Ascending aorta (tissue), 2 donors: ENCODE measurements around the gene RAB5A. TPM values are rescaled to one million over a fixed set of nuclear protein-coding genes. Genes with fewer than 3 reads are reported as not detected.

ENCODE experiments used
- DNase-seq, 2 donors: peaks; one replicate each; pipeline ENCODE4 v3.0.0-alpha.2; 2019; ENCODE audit warnings: low spot score in 2 of 2
- H3K27ac ChIP-seq, 2 donors: fragments of 200-600 bp; sonication (generic); one replicate each; pipeline ENCODE4 v1.5.1; 2016 to 2017; ENCODE audit warnings: mild to moderate bottlenecking in 1 of 2
- H3K27me3 ChIP-seq: fragments of 200-600 bp; sonication (generic); one replicate; pipeline ENCODE4 v1.5.1; 2017
- H3K36me3 ChIP-seq, 2 donors: fragments of 200-600 bp; sonication (generic); one replicate each; pipeline ENCODE4 v1.5.1; 2016
- H3K4me1 ChIP-seq, 2 donors: fragments of 200-600 bp; sonication (generic); one replicate each; pipeline ENCODE4 v1.5.1; 2016 to 2017; ENCODE audit warnings: mild to moderate bottlenecking in 1 of 2
- H3K4me3 ChIP-seq, 2 donors: fragments of 200-600 bp; sonication (generic); one replicate each; pipeline ENCODE4 v1.5.1; 2016 to 2017; ENCODE audit warnings: mild to moderate bottlenecking in 1 of 2
- H3K9me3 ChIP-seq, 2 donors: fragments of 200-600 bp; sonication (generic); one replicate each; pipeline ENCODE4 v1.5.1; 2016
- intact Hi-C: fragments of 100-400 bp; cut with DNase I; formaldehyde crosslinking; loops from one replicate; pipeline ENCODE4 v1.15.1; 2023
- total RNA-seq: library from RNA; depleted of rRNA; stranded (reverse); fragments of >200 nt; gene quantifications from one replicate; pipeline ENCODE4 v1.1.0, GENCODE V29; 2016
- TF ChIP-seq, protein P1 (sequence below), 3 experiments: fragments of 200-600 bp in 2 of 3; fragments of 450-650 bp in 1 of 3; sonication (generic) in 2 of 3; IDR thresholded peaks; one replicate each; pipeline ENCODE4 v1.5.1; 2016 to 2019; ENCODE audit warnings: antibody characterized with exemption in 3 of 3, mild to moderate bottlenecking in 1 of 3, moderate library complexity in 1 of 3

The RAB5A gene
- total RNA-seq, 1 donor from 2014 or later, result 54.9 TPM

DNA sequence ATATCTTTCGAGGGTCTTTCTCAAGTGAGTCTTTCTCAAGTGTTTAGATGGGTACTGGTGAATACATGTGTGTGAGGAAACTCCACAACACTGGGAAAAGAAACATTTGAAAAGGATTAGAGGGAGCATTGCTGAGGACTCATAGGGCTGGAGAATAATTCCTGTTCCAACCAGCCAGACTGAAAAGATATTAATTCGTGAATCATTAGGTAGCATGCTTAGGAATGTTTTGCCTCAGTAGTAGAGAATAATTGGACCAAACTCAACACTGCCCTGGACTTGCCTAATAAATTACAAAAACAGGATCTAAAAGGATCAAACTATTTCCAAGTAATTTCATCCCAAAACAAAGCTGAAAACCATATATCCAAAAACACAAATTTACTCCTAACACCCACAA lies 47.9 kb downstream of the RAB5A start:
- Histone ChIP-seq H3K9me3 (no peaks in the 10 kb centered on the region), H3K27me3 (no peaks in the 10 kb centered on the region), H3K4me1 (no peaks in the 10 kb centered on the region), H3K4me3 (no peak overlapping the region), H3K36me3 (no peaks in the 10 kb centered on the region), H3K27ac (no peak overlapping the region)
- TF ChIP-seq, protein P1, sequence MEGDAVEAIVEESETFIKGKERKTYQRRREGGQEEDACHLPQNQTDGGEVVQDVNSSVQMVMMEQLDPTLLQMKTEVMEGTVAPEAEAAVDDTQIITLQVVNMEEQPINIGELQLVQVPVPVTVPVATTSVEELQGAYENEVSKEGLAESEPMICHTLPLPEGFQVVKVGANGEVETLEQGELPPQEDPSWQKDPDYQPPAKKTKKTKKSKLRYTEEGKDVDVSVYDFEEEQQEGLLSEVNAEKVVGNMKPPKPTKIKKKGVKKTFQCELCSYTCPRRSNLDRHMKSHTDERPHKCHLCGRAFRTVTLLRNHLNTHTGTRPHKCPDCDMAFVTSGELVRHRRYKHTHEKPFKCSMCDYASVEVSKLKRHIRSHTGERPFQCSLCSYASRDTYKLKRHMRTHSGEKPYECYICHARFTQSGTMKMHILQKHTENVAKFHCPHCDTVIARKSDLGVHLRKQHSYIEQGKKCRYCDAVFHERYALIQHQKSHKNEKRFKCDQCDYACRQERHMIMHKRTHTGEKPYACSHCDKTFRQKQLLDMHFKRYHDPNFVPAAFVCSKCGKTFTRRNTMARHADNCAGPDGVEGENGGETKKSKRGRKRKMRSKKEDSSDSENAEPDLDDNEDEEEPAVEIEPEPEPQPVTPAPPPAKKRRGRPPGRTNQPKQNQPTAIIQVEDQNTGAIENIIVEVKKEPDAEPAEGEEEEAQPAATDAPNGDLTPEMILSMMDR (IDR thresholded peaks at IDR 0.05), result no peak
- no peak for DNase-seq
- intact Hi-C loops, result no loop called here

DNA sequence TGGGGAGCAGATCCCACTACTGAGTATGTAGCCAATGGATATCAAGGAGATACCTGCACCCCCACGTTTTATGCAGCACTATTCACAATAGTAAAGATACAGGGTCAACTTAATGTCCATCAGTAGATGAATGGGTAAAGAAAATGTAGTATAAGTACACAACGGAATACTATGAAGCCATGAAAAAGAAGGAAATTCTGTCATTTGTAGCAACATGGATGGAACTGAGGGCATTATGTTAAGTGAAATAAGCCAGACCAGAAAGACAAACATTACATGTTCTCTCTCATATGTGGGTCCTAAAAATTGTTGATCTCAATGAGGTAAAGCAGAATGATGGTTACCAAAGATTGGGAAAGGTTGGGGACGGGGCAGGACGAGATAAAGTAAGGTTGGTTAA lies 50.6 kb downstream of the RAB5A start:
- no peaks in the 10 kb centered on the region for H3K27me3 ChIP-seq
- TF ChIP-seq, protein P1 (IDR thresholded peaks at IDR 0.05), result no peak
- DNase-seq, result no peak
- H3K4me3 ChIP-seq, result no peak overlapping the region
- H3K36me3 ChIP-seq, result no peaks in the 10 kb centered on the region
- H3K9me3 ChIP-seq, result no peaks in the 10 kb centered on the region
- intact Hi-C loops, result no loop called here
- H3K4me1 ChIP-seq, result no peaks in the 10 kb centered on the region
- H3K27ac ChIP-seq, result no peak overlapping the region

DNA sequence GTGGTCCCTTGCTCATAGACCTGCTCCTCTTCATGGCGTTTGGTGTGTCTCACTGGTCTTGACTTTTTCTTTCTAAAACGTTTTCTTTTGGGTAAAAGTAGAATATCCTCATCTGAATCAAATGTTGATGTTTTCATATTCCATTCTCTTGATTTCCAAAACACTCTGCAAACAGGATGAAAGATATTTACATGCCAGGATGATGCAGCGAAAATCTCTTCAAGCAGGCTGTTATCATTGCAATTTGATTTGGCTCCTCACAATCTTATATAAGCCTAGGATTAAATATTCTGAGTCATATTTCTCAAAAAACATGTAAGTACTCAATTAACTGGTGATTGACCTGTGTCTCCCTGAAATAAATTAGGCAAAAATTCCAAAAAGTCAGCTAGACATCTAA lies 55.0 kb downstream of the RAB5A start:
- H3K4me3 ChIP-seq, result no peak overlapping the region
- TF ChIP-seq, protein P1 (IDR thresholded peaks at IDR 0.05), result no peak
- no peaks in the 10 kb centered on the region for H3K36me3 ChIP-seq
- H3K4me1 ChIP-seq, result no peaks in the 10 kb centered on the region
- no peaks in the 10 kb centered on the region for H3K9me3 ChIP-seq
- no peak for DNase-seq
- intact Hi-C loops, result no loop called here
- no peak overlapping the region for H3K27ac ChIP-seq
- no peaks in the 10 kb centered on the region for H3K27me3 ChIP-seq

DNA sequence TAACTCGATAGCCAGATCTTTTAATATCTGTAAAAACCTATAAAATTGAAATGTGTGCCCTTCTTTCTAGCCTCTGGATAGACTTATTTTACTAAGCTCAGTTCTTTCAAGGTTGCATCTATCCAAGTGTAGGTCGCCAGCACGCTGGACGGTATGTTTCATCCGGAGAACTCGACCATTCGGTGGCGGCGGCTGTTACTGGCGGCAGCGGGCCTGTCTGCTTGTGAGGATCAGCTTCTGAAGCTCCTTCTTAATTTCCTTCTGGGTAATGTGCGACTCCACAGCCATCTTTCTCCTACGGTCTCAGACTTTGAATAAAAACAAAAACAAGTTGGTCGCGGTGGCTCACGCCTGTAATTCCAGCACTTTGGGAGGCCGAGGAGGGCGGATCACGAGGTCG lies 61.1 kb downstream of the RAB5A start:
- Histone ChIP-seq H3K36me3 (no peaks in the 10 kb centered on the region), H3K4me1 (no peaks in the 10 kb centered on the region), H3K4me3 (no peak overlapping the region), H3K27ac (no peak overlapping the region), H3K27me3 (no peaks in the 10 kb centered on the region), H3K9me3 (no peaks in the 10 kb centered on the region)
- intact Hi-C loops, result no loop called here
- DNase-seq, result no peak
- TF ChIP-seq, protein P1 (IDR thresholded peaks at IDR 0.05), result no peak

DNA sequence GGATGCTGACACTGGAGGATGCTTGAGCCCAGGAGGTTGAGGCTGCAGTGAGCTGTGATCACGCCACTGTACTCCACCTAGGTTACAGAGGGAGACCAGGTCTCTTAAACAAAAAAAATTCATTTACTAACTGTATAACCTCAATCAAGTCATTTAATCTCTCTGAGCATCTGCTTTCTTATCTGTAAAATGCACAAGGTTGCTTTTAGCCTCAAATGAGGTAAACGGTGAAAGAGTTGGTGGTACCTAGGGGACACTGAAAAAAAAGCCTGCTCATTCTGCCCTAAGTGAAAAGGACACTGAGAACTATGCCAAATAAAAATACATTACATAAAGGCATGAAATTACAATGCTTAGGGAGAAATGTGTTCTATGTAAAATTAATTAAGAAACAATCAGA lies 61.7 kb downstream of the RAB5A start:
- Histone ChIP-seq H3K36me3 (no peaks in the 10 kb centered on the region), H3K4me3 (no peak overlapping the region), H3K27ac (no peak overlapping the region), H3K9me3 (no peaks in the 10 kb centered on the region), H3K4me1 (no peaks in the 10 kb centered on the region), H3K27me3 (no peaks in the 10 kb centered on the region)
- TF ChIP-seq, protein P1 (IDR thresholded peaks at IDR 0.05), result no peak
- DNase-seq, result no peak
- intact Hi-C loops, result no loop called here

DNA sequence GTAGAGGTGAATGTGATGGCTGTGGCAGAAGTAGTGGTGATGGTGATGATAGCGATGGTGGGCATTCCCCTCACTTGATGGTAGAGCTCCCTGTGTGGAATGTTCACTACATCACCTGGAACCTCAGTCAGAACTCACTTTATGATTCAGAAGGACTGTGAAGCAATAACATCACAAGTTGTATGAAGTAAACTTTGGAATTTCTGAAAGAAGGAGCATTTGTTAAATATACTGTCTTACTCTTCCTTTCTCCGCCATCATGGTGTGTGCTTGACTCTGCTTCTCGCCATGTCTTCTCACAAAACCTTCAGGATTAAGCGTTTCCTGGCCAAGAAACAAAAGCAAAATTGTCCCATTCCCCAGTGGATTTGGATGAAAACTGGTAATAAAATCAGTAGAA lies 65.3 kb downstream of the RAB5A start, which contains the start of gene PP2D1:
PP2D1 (minus strand) TSS at position 101 of the 400 bp plus-strand sequence. CDS start 192 bp downstream, outside the sequence.
- H3K9me3 ChIP-seq, result no peaks in the 10 kb centered on the region
- H3K27ac ChIP-seq, result no peak within 1 kb of the TSS
- H3K4me3 ChIP-seq, result no peak within 1 kb of the TSS
- no peaks in the 10 kb centered on the region for H3K27me3 ChIP-seq
- no peak for DNase-seq
- no peaks in the 10 kb centered on the region for H3K4me1 ChIP-seq
- intact Hi-C loops, result no loop called here
- no peaks in the 10 kb centered on the region for H3K36me3 ChIP-seq
- TF ChIP-seq, protein P1 (IDR thresholded peaks at IDR 0.05), result no peak
